Type B pancreatic cell (in vitro differentiated cells): ENCODE data around the gene TINAG. TPM values are rescaled to one million over a fixed set of nuclear protein-coding genes. Genes with fewer than 3 reads are reported as not detected.

Experiments used
- DNase-seq: peaks from one replicate; pipeline ENCODE4 v3.0.0; 2021; ENCODE audit warnings: mixed read lengths; ENCODE audit not compliant: unreplicated experiment; ENCODE audit errors: extremely low spot score
- H3K27ac Mint-ChIP-seq: 2 replicates; pipeline ENCODE4 v1.8.0; 2021; ENCODE audit warnings: mild to moderate bottlenecking, mixed read lengths
- H3K27me3 Mint-ChIP-seq: 2 replicates; pipeline ENCODE4 v1.8.0; 2021; ENCODE audit warnings: mixed read lengths
- H3K36me3 Mint-ChIP-seq: 2 replicates; pipeline ENCODE4 v1.8.0; 2021; ENCODE audit warnings: mixed read lengths
- H3K4me1 Mint-ChIP-seq: one replicate; pipeline ENCODE4 v1.8.0; 2021; ENCODE audit warnings: mixed read lengths; ENCODE audit not compliant: unreplicated experiment
- H3K4me3 Mint-ChIP-seq: 2 replicates; pipeline ENCODE4 v1.8.0; 2021; ENCODE audit warnings: mild to moderate bottlenecking, mixed read lengths
- H3K9me3 Mint-ChIP-seq: 2 replicates; pipeline ENCODE4 v1.8.0; 2021; ENCODE audit warnings: mixed read lengths
- CTCF ChIP-seq: fragments of 200-600 bp; sonication (generic); conservative IDR thresholded peaks from 2 replicates; pipeline ENCODE4 v1.5.0; 2021; ENCODE audit warnings: antibody characterized with exemption, mild to moderate bottlenecking
- total RNA-seq: library from RNA; stranded (reverse); gene quantifications from 2 replicates; pipeline ENCODE4 v1.2.1, GENCODE V29; 2021; ENCODE audit warnings: low replicate concordance

The TINAG gene
- total RNA-seq, 1 donor from 2014 or later = not detected

GRCh38 chr6:54335871-54336270 is 27.6 kb downstream of the TINAG start:
- no peaks in the 10 kb centered on the region for H3K27me3 Mint-ChIP-seq
- H3K4me1 Mint-ChIP-seq = no peaks in the 10 kb centered on the region
- no peaks in the 10 kb centered on the region for H3K36me3 Mint-ChIP-seq
- no peak for TF ChIP-seq CTCF
- H3K9me3 Mint-ChIP-seq = no peaks in the 10 kb centered on the region
- H3K4me3 Mint-ChIP-seq = no peak overlapping the region
- H3K27ac Mint-ChIP-seq = no peak overlapping the region
- DNase-seq = no peak

GRCh38 chr6:54353975-54354374 is 45.7 kb downstream of the TINAG start:
- Mint-ChIP-seq H3K9me3 (no peaks in the 10 kb centered on the region), H3K27me3 (peaks cover 5% of the 10 kb centered on the region), H3K36me3 (no peaks in the 10 kb centered on the region), H3K4me3 (no peak overlapping the region), H3K27ac (no peak overlapping the region), H3K4me1 (no peaks in the 10 kb centered on the region)
- DNase-seq = no peak
- no peak for TF ChIP-seq CTCF

- no peak for DNase-seq
- H3K4me1 Mint-ChIP-seq = no peaks in the 10 kb centered on the region
- H3K9me3 Mint-ChIP-seq = no peaks in the 10 kb centered on the region
- no peak for TF ChIP-seq CTCF
- H3K27ac Mint-ChIP-seq = no peak overlapping the region
- H3K36me3 Mint-ChIP-seq = no peaks in the 10 kb centered on the region
- H3K27me3 Mint-ChIP-seq = peaks cover 5% of the 10 kb centered on the region
- H3K4me3 Mint-ChIP-seq = no peak overlapping the region
Observed at GRCh38 chr6:54354608-54355007, 46.4 kb downstream of the TINAG start.

GRCh38 chr6:54357141-54357540 is 48.9 kb downstream of the TINAG start:
- DNase-seq = no peak
- H3K36me3 Mint-ChIP-seq = no peaks in the 10 kb centered on the region
- no peaks in the 10 kb centered on the region for H3K4me1 Mint-ChIP-seq
- no peaks in the 10 kb centered on the region for H3K9me3 Mint-ChIP-seq
- H3K27ac Mint-ChIP-seq = no peak overlapping the region
- peaks cover 5% of the 10 kb centered on the region for H3K27me3 Mint-ChIP-seq
- no peak for TF ChIP-seq CTCF
- H3K4me3 Mint-ChIP-seq = no peak overlapping the region

GRCh38 chr6:54361188-54361587 is 52.9 kb downstream of the TINAG start:
- no peaks in the 10 kb centered on the region for H3K4me1 Mint-ChIP-seq
- H3K27me3 Mint-ChIP-seq = peaks cover 5% of the 10 kb centered on the region

More at GRCh38 chr6:54361188-54361587, 52.9 kb downstream of the TINAG start:
- Mint-ChIP-seq H3K36me3 (no peaks in the 10 kb centered on the region), H3K4me3 (no peak overlapping the region), H3K27ac (no peak overlapping the region), H3K9me3 (no peaks in the 10 kb centered on the region)
- no peak for DNase-seq
- no peak for TF ChIP-seq CTCF
